SU-DHL-6 (cell line): Measurements from ENCODE around the gene SMAD4.
"Not testable (repeated sequence)": the region's sequence is repeated elsewhere in the genome, so short reads cannot be mapped to it uniquely, and the experiment has no call there.

Source experiments
- EZH2phosphoT487 ChIP-seq: fragments of 200-600 bp; sonication (generic), shearing (Covaris generic); conservative IDR thresholded peaks from 2 replicates; pipeline ENCODE4 v1.6.1; 2018; ENCODE audit warnings: mild to moderate bottlenecking, antibody characterized with exemption, low read length, moderate library complexity, mixed read lengths
- TF ChIP-seq, protein P1 (sequence below): fragments of 200-600 bp; sonication (generic); IDR thresholded peaks from one replicate; pipeline ENCODE4 v1.5.1; 2017; ENCODE audit warnings: antibody characterized with exemption, mild to moderate bottlenecking, low read length, moderate library complexity; ENCODE audit not compliant: insufficient read depth, poor library complexity, severe bottlenecking

DNA sequence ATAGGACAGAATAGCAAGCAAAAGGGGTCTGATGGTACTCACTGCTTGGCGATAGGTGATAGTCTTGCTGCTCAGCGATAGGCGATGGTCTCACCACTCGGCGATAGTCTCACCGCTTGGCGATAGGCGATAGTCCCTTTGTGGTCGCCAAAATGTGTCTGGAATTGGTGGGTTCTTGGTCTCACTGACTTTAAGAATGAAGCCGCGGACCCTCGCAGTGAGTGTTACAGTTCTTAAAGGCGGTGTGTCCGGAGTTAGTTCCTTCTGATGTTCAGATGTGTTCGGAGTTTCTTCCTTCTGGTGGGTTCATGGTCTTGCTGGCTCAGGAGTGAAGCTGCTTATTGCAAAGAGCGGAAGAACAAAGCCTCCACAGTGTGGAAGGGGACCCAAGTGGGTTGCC lies 90.0 kb downstream of the SMAD4 start:
- TF ChIP-seq, protein P1, sequence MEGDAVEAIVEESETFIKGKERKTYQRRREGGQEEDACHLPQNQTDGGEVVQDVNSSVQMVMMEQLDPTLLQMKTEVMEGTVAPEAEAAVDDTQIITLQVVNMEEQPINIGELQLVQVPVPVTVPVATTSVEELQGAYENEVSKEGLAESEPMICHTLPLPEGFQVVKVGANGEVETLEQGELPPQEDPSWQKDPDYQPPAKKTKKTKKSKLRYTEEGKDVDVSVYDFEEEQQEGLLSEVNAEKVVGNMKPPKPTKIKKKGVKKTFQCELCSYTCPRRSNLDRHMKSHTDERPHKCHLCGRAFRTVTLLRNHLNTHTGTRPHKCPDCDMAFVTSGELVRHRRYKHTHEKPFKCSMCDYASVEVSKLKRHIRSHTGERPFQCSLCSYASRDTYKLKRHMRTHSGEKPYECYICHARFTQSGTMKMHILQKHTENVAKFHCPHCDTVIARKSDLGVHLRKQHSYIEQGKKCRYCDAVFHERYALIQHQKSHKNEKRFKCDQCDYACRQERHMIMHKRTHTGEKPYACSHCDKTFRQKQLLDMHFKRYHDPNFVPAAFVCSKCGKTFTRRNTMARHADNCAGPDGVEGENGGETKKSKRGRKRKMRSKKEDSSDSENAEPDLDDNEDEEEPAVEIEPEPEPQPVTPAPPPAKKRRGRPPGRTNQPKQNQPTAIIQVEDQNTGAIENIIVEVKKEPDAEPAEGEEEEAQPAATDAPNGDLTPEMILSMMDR, result not testable (repeated sequence)
- not testable (repeated sequence) for TF ChIP-seq EZH2phosphoT487
